Vagina (tissue), 2 donors: ENCODE measurements around the gene SRSF2. TPM values are rescaled to one million over a fixed set of nuclear protein-coding genes. Genes with fewer than 3 reads are reported as not detected.

Experiments used
- DNase-seq, 2 donors: peaks; one replicate each; pipeline ENCODE4 v3.0.0-alpha.2; 2017; ENCODE audit errors: extremely low spot score in 2 of 2
- H3K27ac ChIP-seq: fragments of 200-600 bp; sonication (generic); one replicate; pipeline ENCODE4 v1.5.1; 2019
- H3K27me3 ChIP-seq: fragments of 200-600 bp; sonication (generic); one replicate; pipeline ENCODE4 v1.5.1; 2019
- H3K36me3 ChIP-seq, 2 donors: fragments of 200-600 bp; sonication (generic); one replicate each; pipeline ENCODE4 v1.5.1; 2017 to 2019
- H3K4me1 ChIP-seq: fragments of 200-600 bp; sonication (generic); one replicate; pipeline ENCODE4 v1.5.1; 2019
- H3K4me3 ChIP-seq, 2 donors: fragments of 200-600 bp; sonication (generic); 1 replicate in 1 of 2; 2 replicates in 1 of 2; pipeline ENCODE4 v1.5.1; 2016 to 2019
- H3K9me3 ChIP-seq: fragments of 200-600 bp; sonication (generic); one replicate; pipeline ENCODE4 v1.5.1; 2019
- POLR2A ChIP-seq, 2 donors: fragments of 450-650 bp; IDR thresholded peaks; one replicate each; pipeline ENCODE4 v1.6.1; 2017; ENCODE audit warnings: antibody characterized with exemption in 2 of 2, mild to moderate bottlenecking in 2 of 2, moderate library complexity in 2 of 2
- POLR2AphosphoS5 ChIP-seq, 2 donors: sonication (generic); formaldehyde crosslinking; IDR thresholded peaks; one replicate each; pipeline ENCODE4 v1.9.0; 2017; ENCODE audit warnings: antibody characterized with exemption in 2 of 2, mild to moderate bottlenecking in 2 of 2, low read depth in 1 of 2; ENCODE audit not compliant: insufficient read depth in 1 of 2
- intact Hi-C: fragments of 100-400 bp; cut with DNase I; formaldehyde crosslinking; loops from one replicate; pipeline ENCODE4 v1.15.1; 2023
- total RNA-seq: library from RNA; depleted of rRNA; stranded (reverse); fragments of >200 nt; gene quantifications from one replicate; pipeline ENCODE4 v1.2.3, GENCODE V29; 2016
- TF ChIP-seq, protein P1 (sequence below), 3 experiments: fragments of 450-650 bp in 2 of 3; fragments of 200-600 bp in 1 of 3; sonication (generic) in 1 of 3; IDR thresholded peaks; one replicate each; pipeline ENCODE4 v1.5.1; 2017 to 2019; ENCODE audit warnings: antibody characterized with exemption in 3 of 3, mild to moderate bottlenecking in 2 of 3, moderate library complexity in 2 of 3

SRSF2 gene, protein sequence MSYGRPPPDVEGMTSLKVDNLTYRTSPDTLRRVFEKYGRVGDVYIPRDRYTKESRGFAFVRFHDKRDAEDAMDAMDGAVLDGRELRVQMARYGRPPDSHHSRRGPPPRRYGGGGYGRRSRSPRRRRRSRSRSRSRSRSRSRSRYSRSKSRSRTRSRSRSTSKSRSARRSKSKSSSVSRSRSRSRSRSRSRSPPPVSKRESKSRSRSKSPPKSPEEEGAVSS
- total RNA-seq, result 413 TPM

DNA sequence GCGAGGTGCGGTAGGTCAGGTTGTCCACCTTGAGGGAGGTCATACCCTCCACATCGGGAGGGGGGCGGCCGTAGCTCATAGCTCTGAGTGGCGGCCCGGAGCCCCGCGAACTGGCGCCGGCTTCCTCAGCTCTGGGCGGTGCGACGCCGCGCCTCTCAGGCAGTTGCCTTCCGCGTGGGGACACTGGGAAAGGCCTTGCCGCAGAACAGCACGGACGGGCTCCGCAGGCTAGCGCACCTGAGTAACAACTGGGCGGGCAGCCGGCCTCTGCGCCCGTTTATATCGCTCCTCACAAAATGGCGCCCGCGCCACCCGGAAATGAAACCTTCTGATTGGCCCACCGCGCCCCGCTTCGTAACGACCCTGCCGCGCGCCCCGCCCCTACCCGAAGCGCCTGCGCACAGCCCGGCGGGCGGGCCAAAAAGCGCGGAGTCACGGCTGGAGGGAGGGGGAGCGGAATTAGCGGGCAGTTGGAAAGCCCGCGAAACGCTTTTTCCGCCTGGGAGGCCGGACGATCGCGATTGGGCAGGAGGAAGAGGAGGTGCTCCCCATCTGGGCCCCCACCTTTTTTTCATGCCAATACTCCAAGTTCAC is at the start of gene SRSF2:
Gene SRSF2 (minus strand): TSS at position 250 of the 594 bp plus-strand sequence. CDS start 171 bp downstream, at position 79.
- peaks cover 0 to 40% of the 10 kb centered on the region in 2 donors for H3K36me3 ChIP-seq
- peak within 1 kb of the TSS; percentile 98 to 100 for H3K4me3 ChIP-seq
- peak; percentile 99 to 100 for DNase-seq
- H3K9me3 ChIP-seq, result no peaks in the 10 kb centered on the region
- peak within 1 kb of the TSS; percentile 99 for H3K27ac ChIP-seq
- intact Hi-C loops, result no loop called here
- TF ChIP-seq POLR2AphosphoS5 (IDR thresholded peaks at IDR 0.05; ENCODE audit: insufficient read depth in 1 of 2, low read depth in 1 of 2) (peak; percentile 98 to 100), POLR2A (IDR thresholded peaks at IDR 0.05) (peak; percentile 85 to 100)
- TF ChIP-seq, protein P1, sequence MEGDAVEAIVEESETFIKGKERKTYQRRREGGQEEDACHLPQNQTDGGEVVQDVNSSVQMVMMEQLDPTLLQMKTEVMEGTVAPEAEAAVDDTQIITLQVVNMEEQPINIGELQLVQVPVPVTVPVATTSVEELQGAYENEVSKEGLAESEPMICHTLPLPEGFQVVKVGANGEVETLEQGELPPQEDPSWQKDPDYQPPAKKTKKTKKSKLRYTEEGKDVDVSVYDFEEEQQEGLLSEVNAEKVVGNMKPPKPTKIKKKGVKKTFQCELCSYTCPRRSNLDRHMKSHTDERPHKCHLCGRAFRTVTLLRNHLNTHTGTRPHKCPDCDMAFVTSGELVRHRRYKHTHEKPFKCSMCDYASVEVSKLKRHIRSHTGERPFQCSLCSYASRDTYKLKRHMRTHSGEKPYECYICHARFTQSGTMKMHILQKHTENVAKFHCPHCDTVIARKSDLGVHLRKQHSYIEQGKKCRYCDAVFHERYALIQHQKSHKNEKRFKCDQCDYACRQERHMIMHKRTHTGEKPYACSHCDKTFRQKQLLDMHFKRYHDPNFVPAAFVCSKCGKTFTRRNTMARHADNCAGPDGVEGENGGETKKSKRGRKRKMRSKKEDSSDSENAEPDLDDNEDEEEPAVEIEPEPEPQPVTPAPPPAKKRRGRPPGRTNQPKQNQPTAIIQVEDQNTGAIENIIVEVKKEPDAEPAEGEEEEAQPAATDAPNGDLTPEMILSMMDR (IDR thresholded peaks at IDR 0.05), result peak in 1 of 3 experiments; percentile 13
- H3K4me1 ChIP-seq, result peaks cover 65% of the 10 kb centered on the region
- H3K27me3 ChIP-seq, result no peaks in the 10 kb centered on the region

DNA sequence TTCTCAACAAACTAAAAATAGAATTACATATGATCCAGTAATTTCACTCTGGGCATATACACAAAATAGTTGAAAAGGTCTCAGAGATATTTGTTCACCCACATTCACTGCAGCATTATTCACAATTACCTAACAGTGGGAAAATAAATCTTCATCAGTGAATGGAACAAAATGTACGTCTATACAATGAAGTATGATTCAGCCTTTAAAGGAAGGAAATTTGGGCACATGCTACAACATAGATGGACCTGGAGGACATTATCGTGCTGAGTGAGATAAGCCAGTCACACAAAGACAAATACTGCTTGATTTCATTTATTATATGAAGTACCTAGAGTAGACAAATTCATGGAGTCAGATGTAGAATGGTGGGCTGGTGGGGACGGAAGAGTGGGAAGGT is 47.8 kb upstream of the SRSF2 start:
- no peaks in the 10 kb centered on the region for H3K27me3 ChIP-seq
- intact Hi-C loops, result no loop called here
- H3K4me1 ChIP-seq, result no peaks in the 10 kb centered on the region
- no peaks in the 10 kb centered on the region for H3K9me3 ChIP-seq
- no peak overlapping the region for H3K27ac ChIP-seq
- no peak for DNase-seq
- H3K36me3 ChIP-seq, result peaks cover 0 to 29% of the 10 kb centered on the region in 2 donors
- TF ChIP-seq, protein P1 (IDR thresholded peaks at IDR 0.05), result no peak
- TF ChIP-seq POLR2A (IDR thresholded peaks at IDR 0.05), result no peak
- no peak for TF ChIP-seq POLR2AphosphoS5 (IDR thresholded peaks at IDR 0.05; ENCODE audit: insufficient read depth in 1 of 2, low read depth in 1 of 2)
- H3K4me3 ChIP-seq, result no peak overlapping the region

DNA sequence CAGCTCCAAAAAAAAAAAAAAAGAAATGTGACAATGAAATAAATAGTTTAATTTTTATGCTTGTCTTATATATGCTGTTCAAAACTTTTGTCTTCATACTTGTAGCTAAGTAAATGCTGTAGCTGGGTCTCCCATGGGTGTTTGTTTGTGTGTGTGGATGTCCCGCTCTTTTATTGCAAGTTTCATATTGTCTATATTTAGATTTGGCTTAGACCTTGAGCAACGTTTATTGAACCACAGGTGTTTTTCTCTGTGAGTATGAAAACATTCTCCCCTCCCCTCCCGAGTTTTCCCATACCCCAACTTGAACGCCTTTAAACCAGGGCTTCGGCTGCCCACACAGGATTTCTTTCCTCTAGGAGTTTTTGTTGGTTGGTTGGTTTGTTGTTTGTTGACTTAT is 46.0 kb upstream of the SRSF2 start:
- H3K36me3 ChIP-seq, result peaks cover 0 to 34% of the 10 kb centered on the region in 2 donors
- H3K4me3 ChIP-seq, result no peak overlapping the region
- no peaks in the 10 kb centered on the region for H3K27me3 ChIP-seq
- DNase-seq, result no peak
- H3K9me3 ChIP-seq, result no peaks in the 10 kb centered on the region
- TF ChIP-seq, protein P1 (IDR thresholded peaks at IDR 0.05), result no peak
- TF ChIP-seq POLR2AphosphoS5 (IDR thresholded peaks at IDR 0.05; ENCODE audit: insufficient read depth in 1 of 2, low read depth in 1 of 2) (no peak), POLR2A (IDR thresholded peaks at IDR 0.05) (no peak)
- no peak overlapping the region for H3K27ac ChIP-seq
- no peaks in the 10 kb centered on the region for H3K4me1 ChIP-seq
- intact Hi-C loops, result no loop called here

DNA sequence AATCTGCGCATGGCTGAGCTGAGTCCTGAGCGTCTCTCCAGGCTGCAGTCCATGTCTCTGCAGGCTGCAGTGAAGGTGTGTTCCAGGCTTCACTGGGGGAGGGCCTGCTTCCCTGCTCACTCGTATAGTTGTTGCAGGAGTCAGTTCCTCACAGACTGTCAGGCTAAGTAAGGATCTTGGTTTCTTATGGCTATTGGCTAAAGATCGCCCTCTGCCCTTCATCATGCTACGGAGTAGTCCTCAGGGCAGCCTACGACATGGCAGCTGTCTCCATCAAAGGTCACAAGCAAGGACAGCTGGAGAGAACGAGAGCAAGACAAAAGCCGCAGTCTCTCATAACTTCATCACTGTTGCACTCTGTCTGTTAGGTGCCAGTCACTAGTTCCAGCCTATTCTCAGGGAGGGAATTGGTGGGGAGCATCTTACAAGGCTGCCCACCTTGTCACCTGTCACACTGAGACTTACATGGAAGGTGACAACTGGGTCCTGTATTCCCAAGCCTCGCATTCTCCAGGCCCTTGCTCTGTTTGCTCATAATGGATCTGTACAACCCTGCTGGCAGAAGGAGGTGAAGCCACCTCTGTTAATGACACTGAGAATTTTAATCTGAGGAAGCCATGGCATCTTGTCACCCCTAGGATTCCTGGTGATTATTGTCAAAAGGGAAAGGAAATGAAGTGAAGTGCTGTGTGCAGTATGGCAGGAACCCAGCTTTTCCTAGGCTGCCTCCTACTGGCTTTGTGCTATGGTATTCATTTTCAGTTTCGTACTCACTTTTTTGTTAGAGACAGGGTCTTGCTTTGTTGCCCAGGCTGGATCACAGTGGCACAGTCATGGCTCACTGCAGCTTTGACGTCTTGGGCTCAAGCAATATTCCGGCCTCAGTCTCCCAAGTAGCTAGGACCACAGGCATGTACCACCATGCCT is 44.2 kb upstream of the SRSF2 start:
- no peaks in the 10 kb centered on the region for H3K4me1 ChIP-seq
- H3K27ac ChIP-seq, result no peak overlapping the region
- no peak overlapping the region for H3K4me3 ChIP-seq
- intact Hi-C loops, result no loop called here
- peaks cover 0 to 50% of the 10 kb centered on the region in 2 donors for H3K36me3 ChIP-seq
- no peak for DNase-seq
- no peaks in the 10 kb centered on the region for H3K27me3 ChIP-seq
- TF ChIP-seq, protein P1 (IDR thresholded peaks at IDR 0.05), result no peak
- TF ChIP-seq POLR2AphosphoS5 (IDR thresholded peaks at IDR 0.05; ENCODE audit: insufficient read depth in 1 of 2, low read depth in 1 of 2) (no peak), POLR2A (IDR thresholded peaks at IDR 0.05) (no peak)
- no peaks in the 10 kb centered on the region for H3K9me3 ChIP-seq
